Trophoblast cell (in vitro differentiated cells and primary cell): Measurements from ENCODE around the gene ZNF441.
"Not testable (repeated sequence)": the region's sequence is repeated elsewhere in the genome, so short reads cannot be mapped to it uniquely, and the experiment has no call there.

ENCODE experiments used
- DNase-seq, 2 donors: peaks; one replicate each; pipeline ENCODE4 v3.0.0-alpha.2; 2016
- H2AFZ ChIP-seq: 2 replicates; pipeline ENCODE4 v1.6.1; 2013; ENCODE audit warnings: low read length, moderate library complexity, mild to moderate bottlenecking; ENCODE audit not compliant: insufficient read depth, poor library complexity
- H2AK5ac ChIP-seq: 2 replicates; pipeline ENCODE4 v1.6.1; 2013; ENCODE audit warnings: mild to moderate bottlenecking, low read length
- H2BK120ac ChIP-seq: 2 replicates; pipeline ENCODE4 v1.6.1; 2013; ENCODE audit warnings: low read length, mild to moderate bottlenecking, moderate library complexity; ENCODE audit not compliant: insufficient read depth, poor library complexity
- H2BK12ac ChIP-seq: 2 replicates; pipeline ENCODE4 v1.6.1; 2013; ENCODE audit warnings: mild to moderate bottlenecking, low read length, moderate library complexity
- H2BK5ac ChIP-seq: 2 replicates; pipeline ENCODE4 v1.6.1; 2013; ENCODE audit warnings: low read length, low read depth, moderate library complexity, mild to moderate bottlenecking; ENCODE audit not compliant: poor library complexity
- H3K14ac ChIP-seq: 2 replicates; pipeline ENCODE4 v1.6.1; 2013; ENCODE audit warnings: mild to moderate bottlenecking, low read length
- H3K18ac ChIP-seq: 2 replicates; pipeline ENCODE4 v1.6.1; 2013; ENCODE audit warnings: mild to moderate bottlenecking, low read length
- H3K23ac ChIP-seq: 2 replicates; pipeline ENCODE4 v1.6.1; 2013; ENCODE audit warnings: low read length
- H3K27ac ChIP-seq: 2 replicates; pipeline ENCODE4 v1.5.1; 2013; ENCODE audit warnings: low read depth, mild to moderate bottlenecking, inconsistent platforms, low read length, moderate library complexity
- H3K27me3 ChIP-seq: 2 replicates; pipeline ENCODE4 v1.6.1; 2013; ENCODE audit warnings: inconsistent platforms, mild to moderate bottlenecking, low read length, moderate library complexity; ENCODE audit not compliant: insufficient read depth
- H3K36me3 ChIP-seq, 2 experiments: 1 replicate in 1 of 2; 2 replicates in 1 of 2; pipeline ENCODE4 v1.6.1; 2013; ENCODE audit warnings: low read length in 2 of 2, mild to moderate bottlenecking in 2 of 2, moderate library complexity in 1 of 2; ENCODE audit not compliant: insufficient read depth in 2 of 2, control insufficient read depth in 1 of 2
- H3K4ac ChIP-seq: 2 replicates; pipeline ENCODE4 v1.6.1; 2013; ENCODE audit warnings: low read depth, mild to moderate bottlenecking, low read length, moderate library complexity
- H3K4me1 ChIP-seq, 2 experiments: 1 replicate in 1 of 2; 2 replicates in 1 of 2; pipeline ENCODE4 v1.6.1; 2013; ENCODE audit warnings: low read length in 2 of 2, mild to moderate bottlenecking in 2 of 2, moderate library complexity in 1 of 2; ENCODE audit not compliant: insufficient read depth in 2 of 2, control insufficient read depth in 1 of 2
- H3K4me2 ChIP-seq: 2 replicates; pipeline ENCODE4 v1.6.1; 2013; ENCODE audit warnings: inconsistent platforms, mild to moderate bottlenecking, low read length, moderate library complexity
- H3K4me3 ChIP-seq: 2 replicates; pipeline ENCODE4 v1.5.1; 2013; ENCODE audit warnings: mild to moderate bottlenecking, low read depth, low read length, inconsistent platforms
- H3K79me1 ChIP-seq: one replicate; pipeline ENCODE4 v1.6.1; 2013; ENCODE audit warnings: low read length
- H3K79me2 ChIP-seq: 2 replicates; pipeline ENCODE4 v1.6.1; 2013; ENCODE audit warnings: low read length, mild to moderate bottlenecking; ENCODE audit not compliant: control insufficient read depth, insufficient read depth, poor library complexity
- H3K9ac ChIP-seq: 2 replicates; pipeline ENCODE4 v1.6.1; 2013; ENCODE audit warnings: mild to moderate bottlenecking, low read length
- H3K9me3 ChIP-seq: 2 replicates; pipeline ENCODE4 v1.6.1; 2013; ENCODE audit warnings: low read depth, mild to moderate bottlenecking, control low read depth, inconsistent platforms, low read length; ENCODE audit not compliant: insufficient read depth
- H4K12ac ChIP-seq: 2 replicates; pipeline ENCODE4 v1.6.1; 2013; ENCODE audit warnings: low read depth, mild to moderate bottlenecking, low read length, moderate library complexity
- H4K8ac ChIP-seq: 2 replicates; pipeline ENCODE4 v1.6.1; 2013; ENCODE audit warnings: low read depth, mild to moderate bottlenecking, low read length, moderate library complexity
- H4K91ac ChIP-seq: one replicate; pipeline ENCODE4 v1.6.1; 2013; ENCODE audit warnings: low read depth, mild to moderate bottlenecking, low read length, moderate library complexity
- WGBS: extraction: QIAGEN DNeasy Blood & Tissue Kit; methylation state at CpG from one replicate; pipeline ENCODE4 v1.1.7; 2013; ENCODE audit warnings: missing lambda C conversion rate; ENCODE audit not compliant: insufficient read length, insufficient coverage; ENCODE audit errors: extremely low coverage; 5-methylcytosine and 5-hydroxymethylcytosine counted together

ZNF441 gene

DNA sequence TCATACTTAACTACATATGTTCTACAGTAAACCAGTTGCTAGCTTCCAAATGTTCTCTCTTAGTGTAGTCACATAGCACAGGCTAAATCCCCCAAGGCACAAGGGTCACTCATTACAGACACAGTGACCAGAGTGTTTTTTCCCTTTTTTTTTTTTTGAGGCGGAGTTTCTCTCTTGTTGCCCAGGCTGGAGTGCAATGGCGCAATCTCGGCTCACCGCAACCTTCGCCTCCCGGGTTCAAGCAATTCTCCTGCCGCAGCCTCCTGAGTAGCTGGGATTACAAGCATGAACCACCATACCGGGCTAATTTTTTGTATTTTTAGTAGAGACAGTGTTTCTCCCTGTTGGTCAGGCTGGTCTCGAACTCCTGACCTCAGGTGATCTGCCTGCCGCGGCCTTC lies 9.9 kb downstream of the ZNF441 start:
- H4K8ac ChIP-seq, H2AFZ ChIP-seq, H3K23ac ChIP-seq, H2AK5ac ChIP-seq, H2BK120ac ChIP-seq, DNase-seq, H3K79me1 ChIP-seq, H3K4me3 ChIP-seq, H4K12ac ChIP-seq, H3K36me3 ChIP-seq, H4K91ac ChIP-seq, H3K79me2 ChIP-seq, H3K18ac ChIP-seq, H3K27ac ChIP-seq, H3K27me3 ChIP-seq, H3K9me3 ChIP-seq, H2BK5ac ChIP-seq, H3K9ac ChIP-seq, H3K4me1 ChIP-seq, H3K4ac ChIP-seq, H3K4me2 ChIP-seq, H2BK12ac ChIP-seq, H3K14ac ChIP-seq: not testable (repeated sequence)
- no CpG with 5 or more reads among the region's 11 CpGs for WGBS

DNA sequence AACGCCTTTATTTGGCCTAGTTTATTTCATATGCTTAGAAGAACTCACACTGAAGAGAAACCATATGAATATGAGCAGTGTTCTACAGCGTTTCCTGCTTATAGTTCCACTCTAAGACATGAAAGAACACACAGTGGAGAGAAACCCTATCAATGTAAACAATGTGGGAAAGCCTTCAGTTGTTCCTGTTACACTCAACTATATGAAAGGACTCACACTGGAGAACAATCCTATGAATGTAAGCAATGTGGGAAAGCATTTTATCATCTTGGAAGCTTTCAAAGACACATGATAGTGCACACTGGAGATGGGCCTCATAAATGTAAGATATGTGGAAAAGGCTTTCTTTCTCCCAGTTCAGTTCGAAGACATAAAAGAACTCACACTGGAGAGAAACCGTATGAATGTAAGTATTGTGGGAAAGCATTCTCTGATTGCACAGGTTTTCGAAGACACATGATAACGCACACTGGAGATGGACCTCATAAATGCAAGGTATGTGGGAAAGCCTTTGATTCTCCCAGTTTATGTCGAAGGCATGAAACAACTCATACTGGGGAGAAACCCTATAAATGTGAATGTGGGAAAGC lies 13.7 kb downstream of the ZNF441 start:
- no peak overlapping the region for H2BK12ac ChIP-seq
- no peak overlapping the region for H3K14ac ChIP-seq
- H3K4me3 ChIP-seq = no peak overlapping the region
- no peak overlapping the region for H3K18ac ChIP-seq
- H3K36me3 ChIP-seq = peaks cover 5 to 7% of the 10 kb centered on the region in 2 experiments
- H2BK120ac ChIP-seq = no peak overlapping the region
- no peak overlapping the region for H4K12ac ChIP-seq
- H3K4ac ChIP-seq = no peak overlapping the region
- H4K91ac ChIP-seq = no peak overlapping the region
- H4K8ac ChIP-seq = no peak overlapping the region
- no peak for DNase-seq
- no peak overlapping the region for H3K4me2 ChIP-seq
- no peak overlapping the region for H2AK5ac ChIP-seq
- no peaks in the 10 kb centered on the region for H3K79me1 ChIP-seq
- WGBS = no CpG with 5 or more reads among the region's 7 CpGs
- no peak overlapping the region for H3K9ac ChIP-seq
- no peaks in the 10 kb centered on the region for H3K27me3 ChIP-seq
- no peak overlapping the region for H3K27ac ChIP-seq
- H3K4me1 ChIP-seq = no peaks in the 10 kb centered on the region
- H3K9me3 ChIP-seq = peaks cover 6% of the 10 kb centered on the region
- H3K23ac ChIP-seq = no peak overlapping the region
- H3K79me2 ChIP-seq = no peaks in the 10 kb centered on the region
- H2BK5ac ChIP-seq = no peak overlapping the region
- no peak overlapping the region for H2AFZ ChIP-seq

DNA sequence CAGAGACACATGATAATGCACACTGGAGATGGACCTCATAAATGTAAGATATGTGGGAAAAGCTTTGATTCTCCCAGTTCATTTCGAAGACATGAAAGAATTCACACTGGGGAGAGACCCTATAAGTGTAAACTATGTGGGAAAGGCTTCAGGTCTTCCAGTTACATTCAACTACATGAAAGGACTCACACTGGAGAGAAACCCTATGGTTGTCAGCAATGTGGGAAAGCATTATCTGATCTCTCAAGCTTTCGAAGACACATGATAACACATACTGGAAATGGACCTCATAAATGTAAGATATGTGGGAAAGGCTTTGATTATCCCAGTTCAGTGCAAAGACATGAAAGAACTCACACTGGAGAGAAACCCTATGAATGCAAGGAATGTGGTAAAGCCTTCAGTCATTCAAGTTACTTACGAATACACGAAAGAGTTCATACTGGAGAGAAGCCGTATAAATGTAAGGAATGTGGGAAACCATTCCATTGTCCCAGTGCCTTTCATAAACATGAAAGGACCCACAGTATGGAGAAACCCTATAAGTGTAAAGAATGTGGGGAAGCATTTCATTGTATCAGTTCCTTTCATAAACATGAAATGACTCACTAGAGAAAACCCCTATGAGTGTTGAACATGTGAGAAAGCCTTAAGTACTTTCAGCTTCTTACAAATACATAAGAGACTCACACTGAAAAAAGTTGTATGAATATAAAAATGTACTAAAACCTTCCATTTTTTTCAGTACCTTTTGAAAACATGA lies 14.7 kb downstream of the ZNF441 start:
- no CpG with 5 or more reads among the region's 5 CpGs for WGBS
- H3K4me2 ChIP-seq = no peak overlapping the region
- H3K14ac ChIP-seq = no peak overlapping the region
- peaks cover 5 to 7% of the 10 kb centered on the region in 2 experiments for H3K36me3 ChIP-seq
- H3K9me3 ChIP-seq = peaks cover 6% of the 10 kb centered on the region
- no peaks in the 10 kb centered on the region for H3K79me2 ChIP-seq
- H4K8ac ChIP-seq = no peak overlapping the region
- H3K27ac ChIP-seq = no peak overlapping the region
- no peaks in the 10 kb centered on the region for H3K79me1 ChIP-seq
- no peak overlapping the region for H3K18ac ChIP-seq
- H2AFZ ChIP-seq = no peak overlapping the region
- H3K23ac ChIP-seq = no peak overlapping the region
- no peak overlapping the region for H4K12ac ChIP-seq
- H3K4me3 ChIP-seq = no peak overlapping the region
- H3K4me1 ChIP-seq = no peaks in the 10 kb centered on the region
- no peak overlapping the region for H2BK5ac ChIP-seq
- H2AK5ac ChIP-seq = no peak overlapping the region
- H3K27me3 ChIP-seq = no peaks in the 10 kb centered on the region
- peak; percentile 19 to 83 for DNase-seq
- H2BK120ac ChIP-seq = no peak overlapping the region
- H3K4ac ChIP-seq = no peak overlapping the region
- H4K91ac ChIP-seq = no peak overlapping the region
- no peak overlapping the region for H3K9ac ChIP-seq
- no peak overlapping the region for H2BK12ac ChIP-seq

DNA sequence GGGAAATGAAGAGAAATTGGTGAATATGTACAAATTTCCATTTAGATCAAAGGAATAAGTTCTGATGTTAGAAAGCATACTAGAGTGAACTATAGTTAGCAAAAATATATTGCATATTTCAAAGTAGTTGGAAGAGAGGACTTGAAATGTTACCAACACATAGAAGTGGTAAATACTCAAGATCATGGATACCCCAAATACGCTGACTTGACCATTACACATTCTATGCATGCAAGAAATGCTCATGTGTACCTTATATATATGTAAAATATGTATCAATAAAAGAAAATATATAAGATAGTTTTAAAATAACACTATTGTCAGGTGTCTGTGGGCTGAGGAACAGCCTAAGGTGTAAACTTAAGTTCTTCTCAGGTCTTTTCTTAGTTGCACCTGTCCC lies 17.0 kb downstream of the ZNF441 start:
- Histone ChIP-seq H2BK120ac (no peak overlapping the region), H2BK12ac (no peak overlapping the region), H3K4me1 (no peaks in the 10 kb centered on the region), H3K36me3 (peaks cover 2 to 5% of the 10 kb centered on the region in 2 experiments), H3K4me3 (no peak overlapping the region), H4K12ac (no peak overlapping the region), H3K4ac (no peak overlapping the region), H3K9me3 (peaks cover 3% of the 10 kb centered on the region), H4K8ac (no peak overlapping the region), H3K79me1 (no peaks in the 10 kb centered on the region), H3K79me2 (no peaks in the 10 kb centered on the region), H3K27ac (no peak overlapping the region), H3K14ac (no peak overlapping the region), H3K4me2 (no peak overlapping the region), H3K27me3 (no peaks in the 10 kb centered on the region), H2AFZ (no peak overlapping the region), H3K18ac (no peak overlapping the region), H3K9ac (no peak overlapping the region), H4K91ac (no peak overlapping the region), H3K23ac (no peak overlapping the region), H2BK5ac (no peak overlapping the region), H2AK5ac (no peak overlapping the region)
- no CpG with 5 or more reads among the region's 1 CpG for WGBS
- no peak for DNase-seq
